Common myeloid progenitor, CD34-positive (primary cell): ENCODE data around the gene SLC26A1.

Experiments used
- CTCF ChIA-PET: fragments of 350-600 bp; sonication (Branson Sonifier 250); formaldehyde crosslinking; loops from one replicate; lab custom pipeline; 2021; ENCODE audit warnings: antibody characterized with exemption; lab: Charles Lee
- POLR2A ChIA-PET: fragments of 350-600 bp; sonication (Branson Sonifier 250); formaldehyde crosslinking; loops from one replicate; lab custom pipeline; 2021; ENCODE audit warnings: antibody characterized with exemption; lab: Charles Lee
- DNase-seq, 3 donors: peaks; one replicate each; pipeline versions ENCODE4 v3.0.0 to v3.0.0-alpha.2; 2013
- H3K27ac ChIP-seq, 2 experiments: 1 replicate in 1 of 2; 2 replicates in 1 of 2; pipeline ENCODE4 v1.7.0; 2013; ENCODE audit warnings: inconsistent platforms in 2 of 2, low read length in 2 of 2, mild to moderate bottlenecking in 2 of 2, low read depth in 1 of 2, moderate library complexity in 1 of 2; ENCODE audit not compliant: severe bottlenecking in 2 of 2, insufficient read depth in 1 of 2, poor library complexity in 1 of 2
- H3K27me3 ChIP-seq, 5 experiments: replicated peaks in 2 of 5; 1 replicate in 3 of 5; 2 replicates in 2 of 5; pipeline versions ENCODE4 v1.6.1 to v1.7.0; 2013; ENCODE audit warnings: low read length in 4 of 5, mild to moderate bottlenecking in 2 of 5, moderate library complexity in 2 of 5, inconsistent platforms in 1 of 5; ENCODE audit not compliant: insufficient read depth in 5 of 5, control insufficient read depth in 4 of 5
- H3K36me3 ChIP-seq, 4 experiments: 1 replicate in 2 of 4; 2 replicates in 2 of 4; pipeline versions ENCODE4 v1.6.1 to v1.7.0; 2013; ENCODE audit warnings: low read length in 3 of 4, control low read depth in 1 of 4, mild to moderate bottlenecking in 1 of 4; ENCODE audit not compliant: control insufficient read depth in 4 of 4, insufficient read depth in 4 of 4
- H3K4me1 ChIP-seq, 4 experiments: 1 replicate in 3 of 4; 2 replicates in 1 of 4; pipeline versions ENCODE4 v1.6.1 to v1.7.1; 2013; ENCODE audit warnings: low read length in 3 of 4, mild to moderate bottlenecking in 3 of 4, control low read depth in 1 of 4, inconsistent platforms in 1 of 4, moderate library complexity in 1 of 4; ENCODE audit not compliant: control insufficient read depth in 4 of 4, insufficient read depth in 4 of 4; ENCODE audit errors: control extremely low read depth in 1 of 4
- H3K4me3 ChIP-seq, 7 experiments: 1 replicate in 4 of 7; 2 replicates in 3 of 7; pipeline versions ENCODE4 v1.5.1 to v1.7.0; 2013; ENCODE audit warnings: mild to moderate bottlenecking in 7 of 7, low read length in 6 of 7, moderate library complexity in 6 of 7, inconsistent platforms in 2 of 7, low read depth in 2 of 7, control low read depth in 1 of 7; ENCODE audit not compliant: insufficient read depth in 4 of 7, control insufficient read depth in 1 of 7; ENCODE audit errors: extremely low read depth in 1 of 7
- H3K9me3 ChIP-seq, 5 experiments: 1 replicate in 4 of 5; 2 replicates in 1 of 5; pipeline versions ENCODE4 v1.6.1 to v1.7.1; 2013; ENCODE audit warnings: low read length in 4 of 5, mild to moderate bottlenecking in 2 of 5, inconsistent platforms in 1 of 5, low read depth in 1 of 5, moderate library complexity in 1 of 5; ENCODE audit not compliant: control insufficient read depth in 4 of 5, insufficient read depth in 2 of 5; ENCODE audit errors: control extremely low read depth in 1 of 5
- WGBS: methylation state at CpG from one replicate; pipeline ENCODE4 v1.1.5; 2013; ENCODE audit not compliant: insufficient coverage; 5-methylcytosine and 5-hydroxymethylcytosine counted together

The SLC26A1 gene

DNA sequence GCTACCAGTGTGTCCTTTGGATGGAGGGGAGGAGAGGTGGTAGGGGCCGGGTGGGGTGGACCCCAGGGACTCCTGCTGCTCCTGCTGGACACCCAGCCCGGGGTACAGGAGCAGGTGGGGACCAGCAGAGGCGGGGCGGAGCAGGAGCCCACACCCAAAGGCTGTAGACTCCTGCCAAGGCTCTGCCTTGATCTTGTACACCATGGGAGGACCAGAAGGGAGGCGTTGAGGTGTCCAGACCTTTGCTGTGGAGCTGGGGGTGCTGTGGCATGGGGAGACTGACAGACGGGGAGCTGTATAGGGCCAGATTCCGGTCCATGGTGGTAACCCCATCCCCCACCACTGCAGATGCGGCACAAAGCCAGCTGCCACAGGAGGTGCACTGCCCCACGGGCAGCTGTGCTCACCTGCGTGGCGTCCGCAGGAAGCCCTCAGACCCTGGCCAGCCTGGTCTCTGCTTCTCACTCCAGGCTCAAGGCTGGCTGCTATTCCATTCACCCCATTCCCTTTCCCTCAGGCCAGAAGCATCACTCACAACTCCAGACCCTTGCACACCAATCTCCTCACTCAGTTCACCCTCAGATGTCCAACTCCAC lies 5.0 kb upstream of the SLC26A1 start:
- Histone ChIP-seq H3K4me3 (no peak overlapping the region), H3K9me3 (no peaks in the 10 kb centered on the region), H3K27ac (no peak overlapping the region), H3K4me1 (peaks cover 0 to 25% (median 18%) of the 10 kb centered on the region in 4 experiments), H3K36me3 (no peaks in the 10 kb centered on the region), H3K27me3 (peaks cover 0 to 76% (median 20%) of the 10 kb centered on the region in 5 experiments)
- no peak for DNase-seq
- 54% methylated on average over 11 of the region's 12 CpGs for WGBS
- POLR2A ChIA-PET, result no interaction called here
- CTCF ChIA-PET, result no interaction called here

DNA sequence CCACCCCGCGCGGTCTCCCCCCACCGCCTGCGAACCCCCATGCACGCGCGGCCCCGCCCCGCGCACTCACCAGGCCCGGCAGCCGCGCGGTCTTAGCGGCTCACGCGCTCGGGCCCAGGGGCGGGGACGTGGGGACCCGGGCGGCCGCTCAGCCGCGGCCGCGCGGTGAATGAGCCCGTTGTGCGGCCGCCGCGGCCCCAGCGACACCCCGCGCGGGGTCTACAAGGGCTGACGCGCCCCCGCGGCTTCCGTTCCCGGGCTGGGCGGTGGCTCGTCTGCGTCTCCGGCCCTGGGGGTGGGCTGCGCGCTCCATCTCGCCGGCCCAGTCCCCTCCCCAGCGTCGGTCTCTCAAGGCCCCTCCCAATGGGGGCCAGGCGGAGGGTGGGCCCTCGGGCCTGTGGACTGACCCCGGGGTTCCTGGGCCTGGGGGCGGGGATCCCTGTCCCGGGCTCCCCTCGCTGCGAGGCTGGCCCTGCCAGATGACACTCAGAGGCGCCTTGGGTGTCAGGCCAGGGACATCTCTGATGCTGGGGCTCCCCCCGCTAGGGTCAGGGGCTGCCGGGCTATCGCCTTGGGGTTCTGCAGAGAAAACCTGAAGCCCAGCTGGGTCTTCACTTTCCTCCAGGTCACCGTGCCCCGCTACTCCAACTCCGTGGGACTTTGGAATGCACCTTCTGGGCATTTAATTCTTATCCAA lies 4.3 kb upstream of the SLC26A1 start:
- Histone ChIP-seq H3K4me1 (peaks cover 0 to 21% (median 16%) of the 10 kb centered on the region in 4 experiments), H3K27ac (no peak overlapping the region), H3K4me3 (peak overlapping the region in 5 of 7 experiments; percentile 15 to 57 (median 54)), H3K36me3 (no peaks in the 10 kb centered on the region), H3K27me3 (peaks cover 0 to 70% (median 20%) of the 10 kb centered on the region in 5 experiments), H3K9me3 (no peaks in the 10 kb centered on the region)
- ChIA-PET POLR2A (no interaction called here), CTCF (no interaction called here)
- peak in 2 of 3 donors; percentile 58 to 61 for DNase-seq
- 2% methylated on average over 64 of the region's 68 CpGs for WGBS

DNA sequence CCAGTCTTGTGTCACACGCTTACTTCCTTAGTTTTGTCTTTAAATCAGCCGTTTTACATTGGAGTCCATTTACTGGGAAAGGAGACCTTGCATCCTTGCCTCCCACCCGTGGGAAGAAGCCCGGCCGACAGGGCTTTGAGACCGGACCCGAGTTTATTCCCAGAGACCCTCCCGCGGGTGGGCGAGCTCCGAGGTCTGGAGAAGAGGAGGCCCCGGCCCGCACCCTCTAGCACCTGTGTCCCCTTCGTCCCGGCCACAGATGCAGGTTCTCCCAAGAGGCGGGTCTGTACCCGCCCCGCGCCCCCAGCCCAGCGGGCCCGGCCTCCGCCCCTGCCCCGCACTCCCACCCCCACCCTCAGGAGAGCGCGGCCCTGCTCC lies 3.8 kb upstream of the SLC26A1 start:
- peaks cover 0 to 15% (median 11%) of the 10 kb centered on the region in 4 experiments for H3K4me1 ChIP-seq
- peaks cover 0 to under 1% (median 0%) of the 10 kb centered on the region in 4 experiments for H3K36me3 ChIP-seq
- H3K27me3 ChIP-seq, result peaks cover 0 to 65% (median 20%) of the 10 kb centered on the region in 5 experiments
- H3K27ac ChIP-seq, result peak overlapping the region in 1 of 2 experiments; percentile 49
- POLR2A ChIA-PET, result no interaction called here
- no peaks in the 10 kb centered on the region for H3K9me3 ChIP-seq
- peak overlapping the region in 2 of 7 experiments; percentile 23 for H3K4me3 ChIP-seq
- WGBS, result 17% methylated on average over 13 of the region's 25 CpGs
- CTCF ChIA-PET, result no interaction called here
- no peak for DNase-seq

DNA sequence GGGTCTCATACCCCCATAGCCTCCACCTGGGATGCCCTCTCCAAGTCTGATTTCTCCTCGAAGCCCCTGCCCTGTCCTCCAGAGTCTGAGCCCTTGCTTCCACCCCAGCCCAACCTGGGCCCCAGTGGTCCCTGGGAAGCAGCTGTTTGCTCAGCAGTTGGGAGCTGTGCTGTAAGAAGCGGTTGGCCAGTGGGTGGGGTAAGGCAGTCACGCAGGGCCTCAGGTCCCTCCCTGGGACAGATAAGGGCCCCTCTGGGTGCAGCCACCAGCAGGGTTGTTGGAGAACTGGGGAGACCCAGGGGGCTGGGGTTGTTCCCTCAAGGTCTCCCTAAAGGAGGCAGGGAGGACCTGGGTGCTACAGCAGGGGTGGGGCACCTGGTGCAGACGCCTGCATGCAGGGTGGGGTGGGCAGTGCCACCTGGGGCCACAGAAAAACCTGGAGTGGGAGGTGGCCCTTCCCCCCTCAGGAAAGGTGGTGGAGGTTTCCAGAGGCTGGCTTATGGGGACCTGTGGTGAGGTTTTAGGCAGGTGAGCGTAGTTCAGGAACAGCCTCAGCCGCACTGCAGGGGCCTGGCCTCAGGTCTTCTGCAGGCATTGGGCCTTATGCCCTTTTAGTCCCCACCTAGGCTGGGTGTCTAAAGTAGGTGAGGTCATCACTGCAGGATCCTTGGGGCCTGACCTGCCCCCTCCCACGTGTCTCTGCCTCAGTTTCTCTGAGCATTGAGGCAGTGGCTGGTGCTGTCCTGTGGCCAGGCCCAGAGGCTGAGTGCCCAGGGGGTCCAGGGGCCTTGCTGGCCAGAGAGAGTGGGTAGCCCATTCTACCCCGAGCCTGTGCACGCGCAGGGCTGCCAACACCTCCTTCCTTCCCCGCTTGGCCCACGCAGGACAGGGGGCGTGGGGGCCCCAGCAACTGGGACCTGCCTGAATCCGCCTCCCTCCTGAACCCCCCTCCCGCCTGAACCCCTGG lies 3.1 kb upstream of the SLC26A1 start:
- WGBS, result 78% methylated on average over 14 of the region's 15 CpGs
- ChIA-PET CTCF (no interaction called here), POLR2A (no interaction called here)
- Histone ChIP-seq H3K27me3 (peaks cover 0 to 58% (median 18%) of the 10 kb centered on the region in 5 experiments), H3K27ac (peak overlapping the region in 1 of 2 experiments; percentile 49), H3K36me3 (peaks cover 0 to 6% (median 3%) of the 10 kb centered on the region in 4 experiments), H3K4me1 (peaks cover 0 to 11% (median 7%) of the 10 kb centered on the region in 4 experiments), H3K9me3 (no peaks in the 10 kb centered on the region), H3K4me3 (no peak overlapping the region)
- peak in 2 of 3 donors; percentile 25 to 42 for DNase-seq

DNA sequence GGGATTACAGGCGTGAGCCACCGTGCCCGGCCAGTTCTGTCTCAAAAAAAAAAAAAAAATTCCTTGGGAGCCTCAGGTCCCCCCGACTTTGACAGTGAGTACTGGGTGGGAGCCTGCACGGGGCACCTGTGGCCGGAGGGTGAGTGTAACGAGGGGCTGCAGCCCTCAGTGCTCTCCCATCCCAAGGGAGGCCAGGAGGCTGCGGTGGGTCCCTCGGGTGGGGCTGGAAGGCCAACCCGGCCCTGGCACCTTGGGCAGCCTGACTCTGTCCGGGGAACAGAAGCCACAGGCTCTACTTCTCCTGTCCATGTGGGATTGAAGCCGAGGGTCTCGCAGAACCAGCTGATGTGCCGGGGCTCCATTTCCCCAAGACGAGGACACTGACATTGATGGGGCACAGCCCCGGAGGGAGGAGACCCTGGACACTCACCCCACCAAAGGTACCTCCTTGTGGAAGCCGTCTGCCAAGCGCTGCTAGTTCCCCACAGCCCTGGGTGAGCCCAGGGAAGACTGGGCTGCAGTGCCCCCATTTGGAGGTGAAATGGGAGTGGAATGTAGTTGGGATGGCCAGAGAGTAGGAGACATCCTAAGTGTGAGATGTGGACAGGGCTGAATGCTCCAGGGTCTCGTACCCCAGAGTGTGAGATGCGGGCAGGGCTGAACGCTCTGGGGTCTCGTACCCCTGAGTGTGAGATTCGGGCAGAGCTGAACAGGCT lies 2.3 kb upstream of the SLC26A1 start:
- 97% methylated on average over 19 of the region's 23 CpGs for WGBS
- Histone ChIP-seq H3K36me3 (peaks cover 0 to 15% (median 4%) of the 10 kb centered on the region in 4 experiments), H3K27ac (peak overlapping the region in 1 of 2 experiments; percentile 49), H3K4me1 (peaks cover 0 to 11% (median 7%) of the 10 kb centered on the region in 4 experiments), H3K4me3 (no peak overlapping the region), H3K27me3 (peaks cover 0 to 50% (median 15%) of the 10 kb centered on the region in 5 experiments), H3K9me3 (no peaks in the 10 kb centered on the region)
- POLR2A ChIA-PET, result no interaction called here
- CTCF ChIA-PET, result interaction anchor here (0.6 to 1.2 kb wide), 3 partner anchors 10 to 19 kb away, joined by 3 read pairs; no protein-coding TSS in a partner anchor
- DNase-seq, result no peak

DNA sequence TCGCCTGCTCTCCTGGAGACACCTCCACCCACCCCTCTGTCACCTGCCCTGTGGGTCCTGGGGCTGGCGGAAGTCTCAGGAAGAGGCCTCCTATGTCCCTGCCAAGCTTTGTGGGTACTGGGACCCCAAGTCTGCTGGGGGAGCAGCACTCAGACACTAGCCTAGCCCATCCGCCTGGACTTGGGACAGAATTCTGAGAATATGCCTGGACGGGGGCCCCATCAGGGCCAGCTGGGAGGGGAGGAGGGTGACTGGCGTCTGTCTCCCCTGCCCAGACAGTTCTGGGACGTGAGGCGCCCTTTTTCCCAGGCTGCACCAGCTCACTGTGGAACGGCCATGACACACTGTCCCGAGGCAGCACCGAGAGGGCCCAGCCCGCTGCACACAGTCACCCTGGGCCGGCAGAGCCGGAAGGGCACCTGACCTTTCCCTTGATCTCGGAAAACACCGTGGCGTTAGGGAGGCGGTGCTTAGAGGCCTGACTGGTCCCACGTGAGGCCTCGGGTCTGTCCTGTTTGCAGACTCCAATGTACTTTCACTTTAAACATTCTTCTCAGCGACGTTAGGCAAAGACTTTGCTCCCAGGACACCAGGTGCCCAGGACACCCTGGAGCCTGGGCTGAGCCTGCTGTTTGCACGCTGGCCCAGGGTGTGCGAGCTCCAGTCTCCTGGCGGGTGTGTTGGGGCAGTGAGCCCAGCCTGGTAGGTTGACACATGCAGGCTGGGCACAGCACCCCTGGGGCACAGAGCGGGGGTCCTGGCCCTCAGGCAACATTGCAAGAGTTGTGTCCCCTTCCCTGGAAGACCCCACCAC lies 700 bp downstream of the SLC26A1 start:
- H3K9me3 ChIP-seq, result no peaks in the 10 kb centered on the region
- peaks cover 0 to 21% (median 7%) of the 10 kb centered on the region in 5 experiments for H3K27me3 ChIP-seq
- WGBS, result 95% methylated on average over 22 of the region's 25 CpGs
- H3K36me3 ChIP-seq, result peaks cover 0 to 26% (median 13%) of the 10 kb centered on the region in 4 experiments
- H3K4me3 ChIP-seq, result no peak overlapping the region
- ChIA-PET POLR2A (no interaction called here), CTCF (interaction anchor here (0.6 kb wide), 1 partner anchor 190 kb away, joined by 3 read pairs; no protein-coding TSS in a partner anchor)
- H3K27ac ChIP-seq, result peak overlapping the region in 1 of 2 experiments; percentile 66
- H3K4me1 ChIP-seq, result peaks cover 0 to 13% (median 8%) of the 10 kb centered on the region in 4 experiments
- no peak for DNase-seq
